ENCODE results near the gene TULP4.
A peak's percentile ranks its signal among the peaks of the same experiment; 100 is the strongest.

The TULP4 gene

GRCh38 chr6:158377860-158378259, 65.6 kb downstream of the TULP4 start:
- Histone ChIP-seq H3K14ac (ENCODE audit: low read length) (peak overlapping the region; percentile 40), H3K23ac (ENCODE audit: low read length) (no peak overlapping the region)

GRCh38 chr6:158379336-158379735, 67.1 kb downstream of the TULP4 start:
- DNase-seq: no peak

More at GRCh38 chr6:158377860-158378259, 65.6 kb downstream of the TULP4 start:
- Histone ChIP-seq H3K79me1 (ENCODE audit: low read length) (no peaks in the 10 kb centered on the region), H3K36me3 (ENCODE audit: control insufficient read depth in 1 of 2, insufficient read depth in 2 of 2, low read length in 2 of 2) (peaks cover 0 to 9% of the 10 kb centered on the region in 2 experiments), H2AFZ (ENCODE audit: insufficient read depth, low read length, poor library complexity) (no peak overlapping the region), H2BK12ac (ENCODE audit: low read length) (no peak overlapping the region), H4K12ac (ENCODE audit: low read depth, low read length) (no peak overlapping the region), H2BK5ac (ENCODE audit: low read depth, low read length, poor library complexity) (no peak overlapping the region), H3K27ac (ENCODE audit: low read depth, low read length) (peak overlapping the region; percentile 11), H3K9me3 (ENCODE audit: insufficient read depth, low read depth, low read length) (peaks cover 5% of the 10 kb centered on the region), H2BK120ac (ENCODE audit: insufficient read depth, low read length, poor library complexity) (no peak overlapping the region), H3K18ac (ENCODE audit: low read length) (no peak overlapping the region), H3K4me1 (ENCODE audit: control insufficient read depth in 1 of 2, insufficient read depth in 2 of 2, low read length in 2 of 2) (peaks cover 7 to 13% of the 10 kb centered on the region in 2 experiments), H4K8ac (ENCODE audit: low read depth, low read length) (no peak overlapping the region), H3K9ac (ENCODE audit: low read length) (no peak overlapping the region), H3K4me3 (ENCODE audit: low read depth, low read length) (no peak overlapping the region), H3K4me2 (ENCODE audit: low read length) (no peak overlapping the region), H3K79me2 (ENCODE audit: control insufficient read depth, insufficient read depth, low read length, poor library complexity) (peaks cover 3% of the 10 kb centered on the region), H3K4ac (ENCODE audit: low read depth, low read length) (no peak overlapping the region), H3K27me3 (ENCODE audit: insufficient read depth, low read length) (no peaks in the 10 kb centered on the region), H2AK5ac (ENCODE audit: low read length) (no peak overlapping the region), H4K91ac (ENCODE audit: low read depth, low read length) (peak overlapping the region; percentile 50)
- peak; percentile 57 to 72 for DNase-seq
- WGBS (ENCODE audit: extremely low coverage, insufficient coverage, insufficient read length): no CpG with 5 or more reads among the region's 4 CpGs

GRCh38 chr6:158381214-158381613, 68.9 kb downstream of the TULP4 start:
- no peak overlapping the region for H4K12ac ChIP-seq (ENCODE audit: low read depth, low read length)
- no peak overlapping the region for H2AK5ac ChIP-seq (ENCODE audit: low read length)
- no peak overlapping the region for H3K27ac ChIP-seq (ENCODE audit: low read depth, low read length)
- H2AFZ ChIP-seq (ENCODE audit: insufficient read depth, low read length, poor library complexity): no peak overlapping the region
- no peak for DNase-seq
- H3K4me1 ChIP-seq (ENCODE audit: control insufficient read depth in 1 of 2, insufficient read depth in 2 of 2, low read length in 2 of 2): peaks cover 5 to 8% of the 10 kb centered on the region in 2 experiments
- no peak overlapping the region for H2BK5ac ChIP-seq (ENCODE audit: low read depth, low read length, poor library complexity)
- no peak overlapping the region for H3K18ac ChIP-seq (ENCODE audit: low read length)
- H3K9me3 ChIP-seq (ENCODE audit: insufficient read depth, low read depth, low read length): peaks cover 2% of the 10 kb centered on the region
- peaks cover 4% of the 10 kb centered on the region for H3K79me2 ChIP-seq (ENCODE audit: control insufficient read depth, insufficient read depth, low read length, poor library complexity)
- no peak overlapping the region for H3K14ac ChIP-seq (ENCODE audit: low read length)
- H4K91ac ChIP-seq (ENCODE audit: low read depth, low read length): no peak overlapping the region
- H3K4me3 ChIP-seq (ENCODE audit: low read depth, low read length): no peak overlapping the region
- no peaks in the 10 kb centered on the region for H3K79me1 ChIP-seq (ENCODE audit: low read length)
- WGBS (ENCODE audit: extremely low coverage, insufficient coverage, insufficient read length): no CpG with 5 or more reads among the region's 2 CpGs
- peaks cover 3 to 5% of the 10 kb centered on the region in 2 experiments for H3K36me3 ChIP-seq (ENCODE audit: control insufficient read depth in 1 of 2, insufficient read depth in 2 of 2, low read length in 2 of 2)
- H3K9ac ChIP-seq (ENCODE audit: low read length): no peak overlapping the region
- no peak overlapping the region for H4K8ac ChIP-seq (ENCODE audit: low read depth, low read length)
- H2BK120ac ChIP-seq (ENCODE audit: insufficient read depth, low read length, poor library complexity): no peak overlapping the region
- no peak overlapping the region for H3K4me2 ChIP-seq (ENCODE audit: low read length)
- no peaks in the 10 kb centered on the region for H3K27me3 ChIP-seq (ENCODE audit: insufficient read depth, low read length)
- no peak overlapping the region for H3K4ac ChIP-seq (ENCODE audit: low read depth, low read length)
- no peak overlapping the region for H2BK12ac ChIP-seq (ENCODE audit: low read length)
- no peak overlapping the region for H3K23ac ChIP-seq (ENCODE audit: low read length)

More at GRCh38 chr6:158379336-158379735, 67.1 kb downstream of the TULP4 start:
- Histone ChIP-seq H2BK120ac (ENCODE audit: insufficient read depth, low read length, poor library complexity) (no peak overlapping the region), H3K14ac (ENCODE audit: low read length) (no peak overlapping the region), H3K9ac (ENCODE audit: low read length) (no peak overlapping the region), H3K4ac (ENCODE audit: low read depth, low read length) (peak overlapping the region; percentile 13), H2BK12ac (ENCODE audit: low read length) (no peak overlapping the region), H2BK5ac (ENCODE audit: low read depth, low read length, poor library complexity) (no peak overlapping the region), H3K36me3 (ENCODE audit: control insufficient read depth in 1 of 2, insufficient read depth in 2 of 2, low read length in 2 of 2) (peaks cover 3 to 9% of the 10 kb centered on the region in 2 experiments), H2AFZ (ENCODE audit: insufficient read depth, low read length, poor library complexity) (no peak overlapping the region), H3K4me3 (ENCODE audit: low read depth, low read length) (no peak overlapping the region), H3K18ac (ENCODE audit: low read length) (no peak overlapping the region), H4K8ac (ENCODE audit: low read depth, low read length) (no peak overlapping the region), H2AK5ac (ENCODE audit: low read length) (no peak overlapping the region), H3K27me3 (ENCODE audit: insufficient read depth, low read length) (no peaks in the 10 kb centered on the region), H3K9me3 (ENCODE audit: insufficient read depth, low read depth, low read length) (peaks cover 5% of the 10 kb centered on the region), H4K12ac (ENCODE audit: low read depth, low read length) (no peak overlapping the region), H3K23ac (ENCODE audit: low read length) (no peak overlapping the region), H3K4me1 (ENCODE audit: control insufficient read depth in 1 of 2, insufficient read depth in 2 of 2, low read length in 2 of 2) (peaks cover 5 to 13% of the 10 kb centered on the region in 2 experiments), H3K79me1 (ENCODE audit: low read length) (no peaks in the 10 kb centered on the region), H4K91ac (ENCODE audit: low read depth, low read length) (no peak overlapping the region), H3K79me2 (ENCODE audit: control insufficient read depth, insufficient read depth, low read length, poor library complexity) (peaks cover 3% of the 10 kb centered on the region), H3K27ac (ENCODE audit: low read depth, low read length) (no peak overlapping the region), H3K4me2 (ENCODE audit: low read length) (no peak overlapping the region)
- no CpG with 5 or more reads among the region's 7 CpGs for WGBS (ENCODE audit: extremely low coverage, insufficient coverage, insufficient read length)

- no peaks in the 10 kb centered on the region for H3K79me1 ChIP-seq (ENCODE audit: low read length)
- no peak for DNase-seq
- no peak overlapping the region for H2BK120ac ChIP-seq (ENCODE audit: insufficient read depth, low read length, poor library complexity)
- H3K36me3 ChIP-seq (ENCODE audit: control insufficient read depth in 1 of 2, insufficient read depth in 2 of 2, low read length in 2 of 2): peaks cover 2 to 3% of the 10 kb centered on the region in 2 experiments
- no peak overlapping the region for H3K9ac ChIP-seq (ENCODE audit: low read length)
- no peaks in the 10 kb centered on the region for H3K9me3 ChIP-seq (ENCODE audit: insufficient read depth, low read depth, low read length)
- no peak overlapping the region for H2AK5ac ChIP-seq (ENCODE audit: low read length)
- no peak overlapping the region for H2AFZ ChIP-seq (ENCODE audit: insufficient read depth, low read length, poor library complexity)
- H4K91ac ChIP-seq (ENCODE audit: low read depth, low read length): no peak overlapping the region
- no peak overlapping the region for H4K12ac ChIP-seq (ENCODE audit: low read depth, low read length)
- no peaks in the 10 kb centered on the region for H3K27me3 ChIP-seq (ENCODE audit: insufficient read depth, low read length)
- no peak overlapping the region for H2BK12ac ChIP-seq (ENCODE audit: low read length)
- no peak overlapping the region for H3K23ac ChIP-seq (ENCODE audit: low read length)
- H3K4me2 ChIP-seq (ENCODE audit: low read length): no peak overlapping the region
- no peak overlapping the region for H3K18ac ChIP-seq (ENCODE audit: low read length)
- H3K79me2 ChIP-seq (ENCODE audit: control insufficient read depth, insufficient read depth, low read length, poor library complexity): peaks cover 2% of the 10 kb centered on the region
- no peak overlapping the region for H3K14ac ChIP-seq (ENCODE audit: low read length)
- H3K4me1 ChIP-seq (ENCODE audit: control insufficient read depth in 1 of 2, insufficient read depth in 2 of 2, low read length in 2 of 2): peaks cover under 1 to 2% of the 10 kb centered on the region in 2 experiments
- H3K27ac ChIP-seq (ENCODE audit: low read depth, low read length): no peak overlapping the region
- no peak overlapping the region for H3K4ac ChIP-seq (ENCODE audit: low read depth, low read length)
- H2BK5ac ChIP-seq (ENCODE audit: low read depth, low read length, poor library complexity): no peak overlapping the region
- no peak overlapping the region for H3K4me3 ChIP-seq (ENCODE audit: low read depth, low read length)
- no peak overlapping the region for H4K8ac ChIP-seq (ENCODE audit: low read depth, low read length)
- WGBS (ENCODE audit: extremely low coverage, insufficient coverage, insufficient read length): no CpG with 5 or more reads among the region's 1 CpG
Measured at GRCh38 chr6:158382491-158382890, 70.2 kb downstream of the TULP4 start.
